Activated CD8-positive, alpha-beta memory T cell treated with anti-CD3 and anti-CD28 coated beads, Interleukin-2, amount 50 U/mL, for 4 hours (primary cell): ENCODE data around the gene ZNF469.

ENCODE experiments used
- DNase-seq: peaks from one replicate; pipeline ENCODE4 v3.0.0-alpha.2; 2020

Gene ZNF469

GRCh38 chr16:88412766-88413165 lies 30.0 kb downstream of the ZNF469 start:
- DNase-seq: no peak

GRCh38 chr16:88413231-88413630 lies 30.5 kb downstream of the ZNF469 start:
- DNase-seq: no peak

GRCh38 chr16:88413631-88414030 lies 30.9 kb downstream of the ZNF469 start:
- DNase-seq: no peak

- DNase-seq: no peak
These were observed 32.0 kb downstream of the ZNF469 start for GRCh38 chr16:88414521-88415380.

GRCh38 chr16:88415381-88415705 lies 32.6 kb downstream of the ZNF469 start:
- DNase-seq: no peak

- no peak for DNase-seq
These were observed 33.1 kb downstream of the ZNF469 start for GRCh38 chr16:88415713-88416323.

- DNase-seq: no peak
These were observed 33.9 kb downstream of the ZNF469 start for GRCh38 chr16:88416686-88417085.

GRCh38 chr16:88417684-88418476 lies 35.1 kb downstream of the ZNF469 start:
- DNase-seq: no peak

GRCh38 chr16:88418869-88419268 lies 36.1 kb downstream of the ZNF469 start:
- no peak for DNase-seq

- no peak for DNase-seq
These were observed 37.0 kb downstream of the ZNF469 start for GRCh38 chr16:88419790-88420189.

- no peak for DNase-seq
These were observed 37.7 kb downstream of the ZNF469 start for GRCh38 chr16:88420496-88420895.

- no peak for DNase-seq
These were observed 38.5 kb downstream of the ZNF469 start for GRCh38 chr16:88421301-88421700.

- no peak for DNase-seq
These were observed 39.2 kb downstream of the ZNF469 start for GRCh38 chr16:88421871-88422433.

- DNase-seq: no peak
These were observed 40.1 kb downstream of the ZNF469 start for GRCh38 chr16:88422733-88423447.

- no peak for DNase-seq
These were observed 40.7 kb downstream of the ZNF469 start for GRCh38 chr16:88423448-88423850.

GRCh38 chr16:88424587-88425235 lies 42.0 kb downstream of the ZNF469 start:
- DNase-seq: no peak

- no peak for DNase-seq
These were observed 43.3 kb downstream of the ZNF469 start for GRCh38 chr16:88426018-88426417.

- DNase-seq: no peak
These were observed 44.6 kb downstream of the ZNF469 start for GRCh38 chr16:88427376-88427775.

GRCh38 chr16:88428156-88428555 lies 45.4 kb downstream of the ZNF469 start:
- no peak for DNase-seq

- no peak for DNase-seq
These were observed 46.0 kb downstream of the ZNF469 start for GRCh38 chr16:88428616-88429386.
